Kidney tubule cell (primary cell): Measurements from ENCODE around the gene SH2D4B.
"Not testable (repeated sequence)": the region's sequence is repeated elsewhere in the genome, so short reads cannot be mapped to it uniquely, and the experiment has no call there.

Experiments used
- DNase-seq: peaks from one replicate; pipeline ENCODE4 v3.0.0-alpha.2; 2018; ENCODE audit warnings: low spot score

The SH2D4B gene

DNA sequence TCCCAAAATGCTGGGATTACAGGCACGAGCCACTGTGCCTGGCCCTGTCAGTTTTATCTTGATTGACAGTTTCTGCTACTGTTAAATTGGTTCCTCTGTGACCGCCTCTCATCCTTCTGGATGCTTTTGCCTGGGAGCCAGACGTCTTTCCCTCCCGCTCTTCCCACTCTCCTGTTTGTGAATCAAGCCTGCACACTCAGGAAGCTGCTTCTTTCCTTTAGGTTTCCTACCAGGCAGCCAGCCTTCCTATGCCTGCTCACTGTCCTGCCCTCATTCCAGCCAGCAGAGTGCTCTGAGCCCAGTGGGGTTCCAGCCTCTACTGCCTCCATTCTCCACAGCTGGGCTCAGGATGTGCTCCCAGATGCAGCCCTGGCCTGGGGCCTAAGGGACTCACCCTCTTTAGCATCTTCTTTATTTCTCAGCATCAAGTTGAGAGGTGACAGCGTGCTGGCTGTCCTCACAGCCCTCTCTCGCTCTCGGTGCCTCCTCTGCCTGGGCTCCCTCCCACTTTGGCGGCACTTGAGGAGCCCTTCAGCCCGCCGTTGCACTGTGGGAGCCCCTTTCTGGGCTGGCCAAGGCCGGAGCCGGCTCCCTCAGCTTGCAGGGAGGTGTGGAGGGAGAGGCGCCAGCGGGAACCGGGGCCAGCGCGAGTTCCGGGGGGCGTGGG is 5.1 kb downstream of the SH2D4B start:
- DNase-seq: no peak

DNA sequence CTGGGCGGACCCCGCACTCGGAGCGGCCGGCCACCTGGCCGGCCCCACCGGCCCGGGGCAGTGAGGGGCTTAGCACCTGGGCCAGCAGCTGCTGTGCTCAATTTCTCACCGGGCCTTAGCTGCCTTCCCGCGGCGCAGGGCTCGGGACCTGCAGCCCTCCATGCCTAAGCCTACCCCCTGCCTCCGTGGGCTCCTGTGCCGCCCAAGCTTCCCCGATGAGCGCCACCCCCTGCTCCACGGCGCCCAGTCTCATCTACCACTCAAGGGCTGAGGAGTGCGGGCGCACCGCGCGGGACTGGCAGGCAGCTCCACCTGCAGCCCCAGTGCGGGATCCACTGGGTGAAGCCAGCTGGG is 5.6 kb downstream of the SH2D4B start:
- not testable (repeated sequence) for DNase-seq

DNA sequence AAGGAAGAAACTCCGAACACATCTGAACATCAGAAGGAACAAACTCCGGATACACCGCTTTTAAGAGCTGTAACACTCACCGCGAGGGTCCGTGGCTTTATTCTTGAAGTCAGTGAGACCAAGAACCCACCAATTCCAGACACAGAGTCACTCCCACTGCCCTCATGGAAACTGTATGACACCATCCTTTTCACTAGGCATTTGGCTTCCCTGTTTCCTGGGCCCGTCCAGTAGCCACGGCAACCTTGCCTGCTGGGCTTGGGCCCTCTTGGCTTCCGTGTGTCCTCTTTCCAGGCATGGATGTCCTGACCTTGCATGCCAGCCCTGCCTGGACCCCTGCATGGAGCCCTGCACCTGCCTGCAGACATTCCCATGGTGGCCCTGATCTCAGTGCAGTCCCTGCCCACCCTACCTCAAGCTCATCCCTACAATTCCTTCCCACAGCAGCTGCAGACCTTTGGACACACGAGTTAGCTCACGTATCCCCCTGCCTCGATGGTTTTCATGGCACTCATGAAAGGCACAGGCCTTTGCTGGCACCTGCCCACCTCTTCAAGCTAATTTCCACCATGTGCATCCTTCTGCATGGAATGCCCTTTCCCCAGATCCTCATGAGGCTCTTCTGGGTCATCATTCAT is 6.7 kb downstream of the SH2D4B start:
- no peak for DNase-seq

DNA sequence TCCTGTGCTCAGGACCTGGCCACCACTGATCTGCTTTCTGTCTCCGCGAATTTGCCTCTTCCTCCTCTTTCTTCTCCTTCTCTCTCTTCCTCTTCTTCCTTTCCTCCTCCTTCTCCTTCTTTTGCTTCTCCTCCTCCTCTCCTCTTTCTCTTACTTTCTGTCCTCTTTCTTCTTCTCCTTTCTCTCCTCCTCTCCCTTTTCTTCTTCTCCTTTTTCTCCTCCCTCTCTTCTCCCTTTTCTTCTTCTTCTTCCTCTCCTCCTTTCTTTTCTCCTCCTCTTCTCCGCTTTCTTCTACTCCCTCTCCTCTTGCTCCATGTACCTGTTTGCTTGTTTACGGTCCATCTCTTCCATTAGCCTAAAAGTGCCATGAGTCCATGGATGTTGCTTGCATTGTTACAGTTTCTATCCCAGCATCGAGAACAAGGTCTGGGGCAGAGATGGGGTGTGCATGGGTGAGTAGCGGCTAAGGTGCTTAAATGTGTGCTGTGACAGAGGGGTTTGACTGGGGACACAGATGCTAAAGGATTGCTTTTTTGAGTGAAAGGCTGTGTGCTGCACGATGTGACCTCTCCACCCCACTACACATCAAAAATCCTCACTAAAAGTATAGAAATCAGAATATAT is 7.7 kb downstream of the SH2D4B start:
- DNase-seq: no peak

DNA sequence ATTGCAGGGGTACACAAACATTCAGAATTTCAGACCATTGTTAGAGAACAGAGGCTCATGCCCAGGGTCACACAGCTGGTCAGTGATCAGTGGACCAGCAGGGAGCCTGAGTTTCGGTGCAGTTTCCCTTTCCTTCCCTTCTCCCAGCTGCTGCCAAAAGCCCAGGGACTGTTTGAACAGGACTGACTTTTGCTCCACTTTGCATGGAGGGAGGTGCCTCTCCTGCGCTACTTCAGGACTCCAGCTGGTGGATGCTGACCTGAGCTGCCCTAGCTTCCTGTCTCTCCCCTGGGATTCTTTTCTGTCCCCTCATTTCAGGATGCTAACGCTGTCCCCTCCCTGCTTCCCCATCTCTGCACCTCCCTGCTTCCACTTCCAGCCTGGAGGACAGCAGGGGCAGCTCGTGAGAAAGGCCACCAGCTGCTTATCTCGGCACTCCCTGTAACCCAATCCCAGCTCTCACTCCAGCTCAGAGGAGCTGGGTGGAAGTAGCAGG is 14.5 kb downstream of the SH2D4B start:
- no peak for DNase-seq

DNA sequence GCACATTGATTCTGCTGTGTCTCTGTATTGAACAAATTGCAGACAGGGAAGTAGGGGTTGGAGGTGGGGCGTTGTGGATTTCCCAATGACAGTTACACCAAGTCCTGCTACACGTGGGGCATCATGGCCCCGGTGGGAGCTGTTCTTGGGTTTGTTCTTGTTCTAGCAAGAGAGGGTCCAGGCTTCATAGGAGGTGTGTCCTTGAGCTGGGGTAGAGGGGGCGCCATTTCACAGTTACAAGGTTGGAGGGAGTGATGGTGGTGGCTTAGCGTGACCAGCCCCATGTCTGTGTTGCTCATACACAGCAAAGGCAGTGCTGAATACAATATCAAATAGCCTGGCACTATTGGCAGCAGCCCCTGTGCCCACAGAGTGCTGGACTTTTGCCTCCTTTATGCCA is 15.7 kb downstream of the SH2D4B start:
- DNase-seq: no peak

DNA sequence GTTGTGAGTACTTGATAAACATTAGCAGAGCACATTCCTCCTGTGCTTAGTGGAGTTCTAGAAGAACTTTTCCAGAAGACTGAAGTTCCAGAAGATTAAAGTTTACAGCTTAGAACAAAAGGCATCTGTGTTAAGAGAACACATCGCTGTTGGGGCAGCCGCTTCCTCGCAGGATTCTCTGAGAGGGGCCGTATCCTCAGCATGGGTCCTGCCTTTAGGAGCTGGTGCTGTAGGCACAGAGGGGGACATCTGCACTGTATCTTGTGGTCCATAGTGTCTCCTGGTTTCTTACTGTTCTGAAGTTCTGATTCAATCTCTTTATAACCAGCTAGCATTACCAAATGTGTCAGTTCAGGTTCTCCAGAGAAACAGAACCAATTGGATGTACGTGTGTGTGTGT is 16.3 kb downstream of the SH2D4B start:
- DNase-seq: no peak

DNA sequence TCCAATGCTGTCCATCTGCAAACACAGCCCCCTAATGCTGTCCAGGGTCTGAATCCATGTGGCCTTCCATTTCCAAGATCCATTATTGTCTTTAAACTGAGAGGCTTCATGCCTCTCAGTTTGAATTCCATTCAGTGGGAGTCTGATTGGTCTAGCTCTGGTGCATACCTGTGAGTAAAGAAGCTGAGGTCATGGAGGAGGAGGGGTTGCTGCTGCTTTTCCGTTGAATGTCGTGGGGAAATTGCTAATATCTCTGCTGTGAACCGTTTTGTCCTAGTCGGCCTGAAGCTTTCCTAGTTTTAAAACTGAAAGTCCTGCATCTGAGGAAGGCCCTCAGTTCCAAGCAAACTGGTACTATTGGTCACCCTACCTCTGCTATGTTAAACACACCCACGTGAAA is 17.7 kb downstream of the SH2D4B start:
- no peak for DNase-seq

DNA sequence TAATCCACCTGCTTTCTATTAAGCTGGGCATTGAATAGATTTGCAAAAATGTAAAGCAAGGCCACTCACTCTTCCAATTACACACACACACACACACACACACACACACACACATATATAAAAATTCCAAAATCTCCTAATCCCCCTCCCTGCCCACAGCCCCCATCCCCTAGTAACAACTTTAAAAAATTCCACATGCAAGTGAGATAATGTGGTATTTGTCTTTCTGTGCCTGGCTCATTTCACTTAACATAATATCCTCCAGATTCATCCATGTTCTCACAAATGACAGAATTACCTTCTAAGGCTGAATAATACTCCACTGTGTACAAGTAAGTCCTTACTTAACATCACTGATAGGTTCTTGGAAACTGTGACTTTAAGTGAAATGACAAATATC is 24.2 kb downstream of the SH2D4B start:
- DNase-seq: no peak

DNA sequence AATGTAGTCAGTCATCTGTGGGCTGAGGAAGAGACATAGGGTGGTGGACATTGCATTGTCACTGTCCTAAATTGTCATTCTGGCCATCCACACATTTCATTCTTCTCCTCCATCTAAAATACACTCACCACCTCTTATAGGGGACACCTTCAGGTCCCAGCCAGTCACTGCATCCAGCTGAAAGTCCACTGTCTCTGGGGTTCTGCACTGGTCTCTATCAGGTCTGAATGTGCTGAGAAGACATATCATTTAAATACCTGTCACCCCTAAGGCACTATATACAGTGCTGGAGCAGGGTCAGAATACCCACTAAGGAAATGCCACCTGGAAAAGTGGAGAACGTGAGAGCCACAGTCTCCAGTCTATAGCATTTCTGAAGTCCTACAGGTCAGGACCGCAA is 29.6 kb downstream of the SH2D4B start:
- no peak for DNase-seq

DNA sequence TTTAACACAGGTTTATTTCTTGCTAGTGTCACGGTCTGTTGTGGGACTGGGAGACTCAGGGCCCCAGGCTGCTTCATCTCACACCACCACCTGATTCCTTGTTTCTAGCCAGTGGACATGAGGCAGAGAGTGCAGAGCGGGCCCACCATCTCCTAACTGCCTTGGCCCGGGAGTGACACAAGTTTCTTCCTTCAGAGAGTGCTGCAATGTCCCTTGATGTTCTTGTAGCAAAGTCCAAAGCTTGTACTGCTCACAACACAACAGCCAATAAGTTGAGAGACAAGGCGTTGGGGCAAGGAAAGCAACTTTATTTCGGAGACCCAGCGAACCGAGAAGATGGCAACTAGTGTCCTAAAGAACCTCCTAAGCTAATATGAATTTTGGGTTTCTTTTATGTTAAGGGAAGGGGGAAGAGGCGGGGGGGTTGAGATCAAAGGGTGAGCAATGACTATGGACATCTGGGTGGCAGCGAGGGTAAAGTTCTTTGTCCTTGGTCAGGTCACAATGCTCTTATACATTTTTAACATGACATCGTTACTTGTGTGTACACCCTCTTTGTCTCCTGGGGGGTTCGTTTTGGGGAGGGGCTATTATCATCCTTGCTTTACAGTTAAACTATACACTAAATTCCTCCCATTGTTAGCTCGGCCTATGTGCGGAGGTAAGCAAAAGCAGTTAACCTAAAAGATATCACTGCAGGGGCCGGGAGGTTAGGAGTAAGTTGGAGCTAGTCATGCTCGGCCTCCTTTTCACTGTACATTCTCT is 31.6 kb downstream of the SH2D4B start:
- no peak for DNase-seq

DNA sequence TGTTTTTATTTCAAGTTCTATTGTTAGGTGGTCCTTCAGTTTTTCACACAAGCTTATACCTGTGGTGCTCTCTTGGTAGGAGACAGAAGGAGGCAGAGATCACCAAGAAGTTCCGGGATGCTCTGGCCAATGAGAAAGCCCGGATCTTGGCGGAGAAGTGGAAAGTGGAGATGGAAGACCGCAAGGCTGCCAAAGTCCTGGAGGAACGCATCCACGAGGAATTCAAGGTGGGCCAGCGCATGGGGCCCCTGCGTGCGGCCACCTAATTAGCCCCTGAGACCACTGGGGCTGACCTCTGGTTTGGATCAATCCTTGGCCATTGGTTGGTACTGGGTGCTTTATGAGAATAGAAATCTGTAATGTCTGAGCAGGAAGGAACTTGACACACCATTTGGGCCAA is 33.6 kb downstream of the SH2D4B start:
- DNase-seq: no peak

DNA sequence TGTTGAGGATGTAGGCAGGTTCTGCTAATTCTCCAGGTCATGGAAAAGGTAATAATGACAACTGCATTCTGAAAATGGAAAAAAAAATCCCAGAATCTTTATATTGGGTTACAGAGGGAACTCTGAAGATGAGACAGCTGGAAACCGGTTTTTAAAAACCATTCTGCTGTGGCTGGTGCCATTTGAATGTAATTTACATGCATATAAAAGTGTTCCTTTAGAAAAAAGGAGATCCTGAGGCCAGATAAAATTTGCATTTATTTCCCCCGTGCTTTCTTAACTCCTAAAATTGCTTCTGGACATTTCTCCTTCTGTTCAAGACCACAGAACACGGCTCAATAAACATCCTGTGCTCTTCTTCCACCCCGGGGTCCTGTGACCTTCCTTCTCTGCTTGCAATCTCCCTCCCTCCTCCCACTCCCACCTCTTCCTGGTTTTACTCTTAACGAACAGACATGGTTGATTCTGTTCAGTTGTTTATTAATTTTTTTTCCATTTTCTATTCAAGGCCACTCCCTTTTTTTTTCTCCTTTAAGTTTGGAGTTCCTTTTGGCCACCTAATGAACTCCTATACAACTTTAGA is 41.6 kb downstream of the SH2D4B start:
- DNase-seq: no peak

DNA sequence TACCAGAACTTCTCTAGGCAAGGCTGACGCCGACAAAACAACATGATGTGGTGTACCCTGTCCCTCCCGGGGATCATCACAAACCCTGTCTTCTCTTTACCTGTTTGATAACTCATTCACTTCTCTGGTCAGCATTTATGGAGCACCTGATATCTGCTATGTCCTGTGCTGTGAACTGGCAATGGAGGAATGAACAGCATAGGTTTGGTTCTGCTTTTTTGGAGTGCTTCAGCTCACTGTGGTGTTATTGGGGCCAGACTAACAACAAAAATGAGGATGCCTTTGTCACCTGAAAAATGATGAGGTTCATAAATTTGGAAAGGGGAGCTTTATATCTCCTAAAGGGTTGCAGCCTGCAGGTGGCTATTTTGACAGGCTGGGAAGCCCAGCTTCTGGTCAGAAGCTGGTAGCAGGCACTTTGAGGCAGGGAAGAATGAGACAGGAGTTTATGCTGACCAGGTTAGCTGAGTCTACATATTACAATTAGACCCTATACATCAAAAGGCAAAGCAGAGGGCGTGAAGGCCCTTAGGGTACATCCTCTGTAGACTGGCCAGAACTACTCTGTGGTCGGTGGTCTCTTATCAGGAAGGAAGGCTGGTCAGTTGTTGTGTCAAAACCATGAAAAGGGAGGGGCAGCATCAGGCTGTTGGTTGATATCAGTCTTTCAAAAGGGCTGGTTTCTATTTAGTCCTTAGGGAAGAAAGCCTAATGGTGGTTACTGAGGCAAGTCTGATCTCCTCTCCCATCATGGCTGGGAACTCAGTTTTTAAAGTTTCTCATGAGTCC is 42.3 kb downstream of the SH2D4B start:
- no peak for DNase-seq

DNA sequence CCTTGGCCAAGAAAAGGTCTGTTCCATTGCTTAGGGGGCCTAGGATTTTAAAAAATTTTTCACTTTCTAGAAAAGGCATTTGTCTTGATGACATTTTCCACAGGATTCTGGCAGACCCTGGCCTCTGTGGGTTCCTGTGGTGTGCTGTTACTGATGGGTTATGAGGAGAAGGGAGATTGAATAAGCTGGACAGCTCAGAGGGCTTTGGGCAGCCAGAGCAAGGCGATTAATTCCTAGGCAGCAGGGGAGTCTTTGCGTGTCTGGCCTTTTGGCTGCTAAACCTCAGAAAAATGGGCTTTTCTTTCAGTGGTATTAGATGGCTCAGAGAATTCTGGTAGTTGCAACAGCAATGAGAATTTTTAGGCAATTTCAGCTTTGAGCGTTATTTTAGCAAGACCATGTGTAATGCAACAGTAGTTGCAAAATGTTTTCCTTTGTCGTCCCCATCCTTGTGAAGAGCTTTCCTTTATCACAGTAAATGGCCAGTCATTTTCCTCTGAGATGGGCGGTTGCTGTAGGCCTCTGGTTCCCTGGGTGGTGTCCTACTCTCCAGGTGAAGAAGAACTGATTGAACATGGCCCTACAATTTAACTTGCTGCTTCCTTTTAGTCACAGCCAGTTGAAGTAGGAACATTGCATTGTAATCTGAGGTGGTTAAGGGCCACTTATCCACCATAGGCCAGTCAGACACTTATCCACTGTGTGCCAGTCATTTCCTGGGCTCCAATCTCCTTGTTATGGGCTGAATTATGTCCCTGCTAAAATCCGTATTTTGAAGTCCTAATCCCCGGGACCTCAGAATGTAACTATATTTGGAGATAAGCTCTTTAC is 43.2 kb downstream of the SH2D4B start:
- DNase-seq: no peak

DNA sequence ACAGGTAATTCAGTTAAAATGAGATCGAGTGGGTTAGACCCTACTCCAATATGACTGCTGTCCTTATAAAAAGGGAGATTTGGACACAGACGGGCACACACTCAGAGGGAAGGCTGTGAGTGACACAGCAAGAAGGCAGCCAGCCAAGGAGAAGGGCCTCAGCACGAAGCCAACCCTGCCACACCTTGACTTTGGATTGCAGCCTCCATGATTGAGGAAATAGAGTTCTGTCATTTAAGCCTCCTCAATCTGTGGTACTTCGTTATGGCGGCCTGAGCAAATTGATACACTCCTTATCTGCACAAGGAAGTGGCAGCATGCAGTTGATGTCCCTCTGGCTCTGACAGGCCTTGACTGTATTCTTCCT is 43.8 kb downstream of the SH2D4B start:
- DNase-seq: no peak

DNA sequence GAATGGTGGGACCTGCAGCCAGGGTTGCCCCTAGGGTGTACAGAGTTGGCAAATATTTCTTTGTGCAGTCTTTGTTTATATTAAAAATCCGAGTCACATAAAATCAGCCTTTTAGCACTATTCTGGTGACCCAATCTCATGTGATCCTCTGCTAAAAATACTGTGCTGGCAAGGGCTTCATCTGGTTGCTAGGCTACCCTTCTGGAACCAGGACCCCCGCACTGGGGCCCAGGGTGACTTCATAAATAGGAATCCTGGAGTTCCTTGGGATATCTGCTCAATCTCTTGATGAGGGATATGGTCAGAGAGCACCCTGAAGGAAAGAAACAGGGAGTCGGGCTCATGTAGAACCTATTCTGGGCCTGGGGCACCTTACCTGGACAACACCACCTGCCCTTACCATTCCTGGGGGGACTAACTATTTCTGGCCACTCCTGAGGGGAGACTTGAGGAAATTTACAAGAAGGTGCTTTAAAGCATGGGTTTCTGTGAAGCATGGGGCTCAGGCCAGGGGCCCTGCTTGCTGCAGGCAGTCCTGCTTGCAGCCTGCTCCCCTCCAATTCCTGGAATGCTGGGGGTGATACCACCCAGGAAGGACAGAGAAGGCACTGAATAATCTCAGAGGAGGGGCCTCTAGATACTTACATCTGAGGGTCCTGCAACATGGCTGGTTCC is 44.7 kb downstream of the SH2D4B start:
- DNase-seq: no peak

DNA sequence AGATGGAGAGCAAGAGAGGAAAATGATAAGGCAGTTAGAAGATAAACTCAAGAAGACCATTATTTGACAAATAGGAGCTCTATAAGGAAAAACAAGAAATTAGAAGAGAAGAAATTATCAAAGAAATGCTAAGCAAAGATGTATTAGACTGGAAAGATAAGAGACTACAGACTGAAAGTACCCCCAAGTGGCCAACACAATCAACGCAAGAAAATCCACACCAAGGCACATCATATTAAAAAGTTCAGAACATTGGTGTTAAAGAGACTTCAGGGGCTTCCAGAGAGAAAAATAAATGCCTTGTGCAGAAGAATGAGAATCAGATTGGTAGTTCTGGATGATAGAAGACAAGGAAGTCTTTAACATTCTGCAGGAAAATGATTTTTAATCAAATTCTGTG is 46.0 kb downstream of the SH2D4B start:
- DNase-seq: no peak

DNA sequence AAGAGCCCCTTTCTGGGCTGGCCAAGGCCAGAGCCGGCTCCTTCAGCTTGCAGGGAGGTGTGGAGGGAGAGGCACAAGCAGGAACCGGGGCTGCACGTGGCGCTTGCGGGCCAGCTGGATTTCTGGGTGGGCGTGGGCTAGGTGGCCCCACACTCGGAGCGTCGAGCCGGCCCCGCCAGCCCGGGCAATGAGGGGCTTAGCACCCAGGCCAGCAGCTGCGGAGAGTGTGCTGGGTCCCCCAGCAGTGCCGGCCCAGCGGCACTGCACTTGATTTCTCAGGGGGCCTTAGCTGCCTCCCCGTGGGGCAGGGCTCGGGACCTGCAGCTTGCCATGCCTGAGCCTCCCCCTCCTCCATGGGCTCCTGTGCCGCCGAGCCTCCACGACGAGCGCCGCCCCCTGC is 48.1 kb downstream of the SH2D4B start:
- DNase-seq: no peak

DNA sequence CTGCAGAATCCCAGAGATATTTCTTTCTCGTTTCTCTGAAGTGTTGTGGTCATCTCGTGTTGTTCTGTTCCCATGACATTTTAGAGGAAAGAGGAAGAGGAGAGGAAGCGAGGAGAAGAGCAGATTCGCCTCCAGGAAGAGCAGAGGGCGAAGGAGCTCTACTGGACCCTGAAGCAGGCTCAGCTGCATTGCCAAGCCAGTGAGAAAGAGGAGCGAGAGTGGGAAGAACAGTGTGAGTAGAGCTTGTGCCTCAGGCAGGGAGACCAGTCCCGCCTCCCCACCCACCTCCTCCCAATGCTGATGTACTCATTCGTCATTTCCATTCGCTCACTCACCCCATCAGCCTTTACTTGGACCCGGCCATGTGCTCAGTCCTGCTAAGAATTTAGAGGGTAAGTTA is 50.8 kb downstream of the SH2D4B start:
- DNase-seq: no peak
